B cell (primary cell): ENCODE measurements around the gene ZNF254. TPM values are rescaled to one million over a fixed set of nuclear protein-coding genes. Genes with fewer than 3 reads are reported as not detected.

Experiments used
- ATAC-seq: fragments of 200-7000 bp; cut with Tn5 transposase; one replicate; pipeline ENCODE4 v1.10.0; 2021; ENCODE audit warnings: low read depth, mild to moderate bottlenecking, moderate number of reproducible peaks, moderate library complexity
- CTCF ChIA-PET: fragments of 350-600 bp; sonication (Branson Sonifier 250); formaldehyde crosslinking; loops from one replicate; lab custom pipeline; 2021; ENCODE audit warnings: antibody characterized with exemption, inconsistent platforms; lab: Charles Lee
- POLR2A ChIA-PET: fragments of 350-600 bp; sonication (Branson Sonifier 250); formaldehyde crosslinking; loops from one replicate; lab custom pipeline; 2021; ENCODE audit warnings: antibody characterized with exemption; lab: Charles Lee
- DNase-seq: peaks from one replicate; pipeline ENCODE4 v3.0.0; 2013
- H2AFZ ChIP-seq: 2 replicates; pipeline ENCODE4 v1.6.1; 2012; ENCODE audit warnings: mild to moderate bottlenecking, low read depth, low read length; ENCODE audit not compliant: insufficient read depth, poor library complexity, severe bottlenecking
- H3K27ac ChIP-seq, 2 donors: 1 replicate in 1 of 2; 2 replicates in 1 of 2; pipeline ENCODE4 v1.5.1; 2012 to 2013; ENCODE audit warnings: low read length in 2 of 2, mild to moderate bottlenecking in 2 of 2, moderate library complexity in 1 of 2
- H3K27me3 ChIP-seq, 4 experiments: fragments of 200-600 bp in 1 of 4; sonication (generic) in 1 of 4; replicated peaks in 1 of 4; 1 replicate in 2 of 4; 2 replicates in 2 of 4; pipeline versions ENCODE4 v1.6.1 to v1.7.0; 2013 to 2016; ENCODE audit warnings: low read length in 3 of 4, mild to moderate bottlenecking in 2 of 4, mixed read lengths in 1 of 4, moderate library complexity in 1 of 4; ENCODE audit not compliant: insufficient read depth in 4 of 4, control insufficient read depth in 3 of 4; ENCODE audit errors: control extremely low read depth in 1 of 4
- H3K36me3 ChIP-seq, 2 experiments: replicated peaks in 1 of 2; 1 replicate in 1 of 2; 2 replicates in 1 of 2; pipeline versions ENCODE4 v1.6.1 to v1.7.1; 2013; ENCODE audit warnings: low read length in 1 of 2; ENCODE audit not compliant: insufficient read depth in 2 of 2, control insufficient read depth in 1 of 2; ENCODE audit errors: control extremely low read depth in 1 of 2, extremely low read depth in 1 of 2
- H3K4me1 ChIP-seq, 2 donors: fragments of 200-600 bp in 1 of 2; sonication (generic) in 1 of 2; 1 replicate in 1 of 2; 2 replicates in 1 of 2; pipeline versions ENCODE4 v1.5.1 to v1.6.1; 2013 to 2017; ENCODE audit warnings: low read length in 2 of 2; ENCODE audit not compliant: control insufficient read depth in 2 of 2, insufficient read depth in 2 of 2
- H3K4me2 ChIP-seq: replicated peaks from 2 replicates; pipeline ENCODE3; 2012; ENCODE audit warnings: mild to moderate bottlenecking, low read depth, low read length; ENCODE audit not compliant: poor library complexity, severe bottlenecking
- H3K4me3 ChIP-seq, 5 experiments: fragments of 200-600 bp in 1 of 5; sonication (generic) in 1 of 5; 1 replicate in 3 of 5; 2 replicates in 2 of 5; pipeline versions ENCODE4 v1.5.1 to v1.7.0; 2011 to 2016; ENCODE audit warnings: low read length in 4 of 5, mild to moderate bottlenecking in 4 of 5, low read depth in 2 of 5, control low read depth in 1 of 5, moderate library complexity in 1 of 5; ENCODE audit not compliant: insufficient read depth in 1 of 5; ENCODE audit errors: control extremely low read depth in 1 of 5, extremely low read depth in 1 of 5
- H3K79me2 ChIP-seq: fragments of 200-600 bp; sonication (generic); one replicate; pipeline ENCODE4 v1.6.0; 2016; ENCODE audit warnings: low read length; ENCODE audit not compliant: control insufficient read depth, insufficient read depth
- H3K9ac ChIP-seq: fragments of 200-600 bp; sonication (generic); 2 replicates; pipeline ENCODE4 v1.6.1; 2017; ENCODE audit warnings: mild to moderate bottlenecking, low read length, moderate library complexity
- H3K9me3 ChIP-seq, 3 donors: one replicate each; pipeline versions ENCODE4 v1.6.1 to v1.7.1; 2013; ENCODE audit warnings: low read length in 2 of 3; ENCODE audit not compliant: control insufficient read depth in 2 of 3, insufficient read depth in 1 of 3; ENCODE audit errors: control extremely low read depth in 1 of 3
- H4K20me1 ChIP-seq: 2 replicates; pipeline ENCODE4 v1.6.0; 2012; ENCODE audit warnings: mild to moderate bottlenecking, low read length; ENCODE audit not compliant: insufficient read depth, control insufficient read depth, poor library complexity, severe bottlenecking
- H3K27ac Mint-ChIP-seq: one replicate; pipeline ENCODE4 v1.8.0; 2021; ENCODE audit warnings: mixed read lengths
- H3K27me3 Mint-ChIP-seq: one replicate; pipeline ENCODE4 v1.8.0; 2021; ENCODE audit warnings: mixed read lengths
- H3K4me1 Mint-ChIP-seq: one replicate; pipeline ENCODE4 v1.8.0; 2021; ENCODE audit warnings: mixed read lengths
- H3K4me3 Mint-ChIP-seq: one replicate; pipeline ENCODE4 v1.8.0; 2021; ENCODE audit warnings: mixed read lengths
- H3K9me3 Mint-ChIP-seq: one replicate; pipeline ENCODE4 v1.8.0; 2022; ENCODE audit warnings: mixed read lengths; ENCODE audit not compliant: insufficient read depth
- CTCF ChIP-seq: fragments of 200-600 bp; IDR thresholded peaks from one replicate; pipeline ENCODE4 v1.8.0; 2022; ENCODE audit warnings: antibody characterized with exemption, mild to moderate bottlenecking
- EZH2 ChIP-seq: IDR thresholded peaks from 2 replicates; pipeline ENCODE4 v1.6.1; 2012; ENCODE audit warnings: borderline replicate concordance, low read depth, mild to moderate bottlenecking, moderate library complexity, low read length; ENCODE audit not compliant: insufficient read depth, poor library complexity, severe bottlenecking
- WGBS: methylation state at CpG from one replicate; pipeline ENCODE4 v1.1.5; 2013; ENCODE audit warnings: missing lambda C conversion rate; ENCODE audit not compliant: insufficient coverage; 5-methylcytosine and 5-hydroxymethylcytosine counted together
- intact Hi-C: fragments of 100-400 bp; cut with micrococcal nuclease; formaldehyde crosslinking; loops from one replicate; pipeline ENCODE4 v1.10.0; 2022
- polyA plus RNA-seq: library from polyadenylated mRNA; depleted of rRNA; stranded (reverse); fragments of >200 nt; gene quantifications from 2 replicates; pipeline ENCODE4 v1.2.3, GENCODE V29; 2012
- total RNA-seq, 2 donors: library from RNA; stranded (reverse); fragments of 120-200 nt in 1 of 2; gene quantifications; 1 replicate in 1 of 2; 2 replicates in 1 of 2; pipeline versions ENCODE4 v1.2.3 to v1.2.4, GENCODE V29; 2013 to 2022

The ZNF254 gene
- total and polyA plus RNA-seq, 2 donors (not counting 1 experiment from before 2014, with no cell fraction given) = 4.2 to 28.8 TPM

- intact Hi-C loops = no loop called here
- DNase-seq = no peak
- TF ChIP-seq EZH2 (no peak), CTCF (no peak)
- H3K9me3 ChIP-seq = peaks cover 6 to 61% (median 54%) of the 10 kb centered on the region in 3 donors
- ChIA-PET POLR2A (no interaction called here), CTCF (no interaction called here)
- Mint-ChIP-seq H3K27ac (no peak overlapping the region), H3K9me3 (peaks cover 9% of the 10 kb centered on the region), H3K27me3 (no peaks in the 10 kb centered on the region), H3K4me1 (no peaks in the 10 kb centered on the region), H3K4me3 (no peak overlapping the region)
- no peak overlapping the region for H2AFZ ChIP-seq
- no peak overlapping the region for H3K27ac ChIP-seq
- H3K9ac ChIP-seq = no peak overlapping the region
- H4K20me1 ChIP-seq = no peaks in the 10 kb centered on the region
- no peaks in the 10 kb centered on the region for H3K27me3 ChIP-seq
- ATAC-seq = no peak
- H3K4me2 ChIP-seq = no peak overlapping the region
- no peaks in the 10 kb centered on the region for H3K36me3 ChIP-seq
- no peak overlapping the region for H3K4me3 ChIP-seq
- H3K79me2 ChIP-seq = no peaks in the 10 kb centered on the region
- H3K4me1 ChIP-seq = no peaks in the 10 kb centered on the region
Measured at GRCh38 chr19:24141612-24142011, 54.6 kb downstream of the ZNF254 start.

GRCh38 chr19:24142771-24143170 lies 55.8 kb downstream of the ZNF254 start:
- WGBS = no CpG with 5 or more reads among the region's 3 CpGs
- intact Hi-C loops = no loop called here
- Histone ChIP-seq H3K9ac (no peak overlapping the region), H4K20me1 (no peaks in the 10 kb centered on the region), H2AFZ (no peak overlapping the region), H3K4me2 (no peak overlapping the region), H3K27me3 (no peaks in the 10 kb centered on the region), H3K36me3 (no peaks in the 10 kb centered on the region), H3K27ac (no peak overlapping the region), H3K4me1 (no peaks in the 10 kb centered on the region), H3K4me3 (no peak overlapping the region), H3K79me2 (no peaks in the 10 kb centered on the region), H3K9me3 (peaks cover 10 to 58% (median 43%) of the 10 kb centered on the region in 3 donors)
- TF ChIP-seq EZH2 (no peak), CTCF (no peak)
- Mint-ChIP-seq H3K9me3 (peaks cover 10% of the 10 kb centered on the region), H3K4me1 (no peaks in the 10 kb centered on the region), H3K27ac (no peak overlapping the region), H3K4me3 (no peak overlapping the region), H3K27me3 (no peaks in the 10 kb centered on the region)
- no peak for ATAC-seq
- no peak for DNase-seq
- CTCF ChIA-PET = no interaction called here
- POLR2A ChIA-PET = no interaction called here
